B cell (primary cell): ENCODE results near the gene PTPMT1. TPM values are rescaled to one million over a fixed set of nuclear protein-coding genes. Genes with fewer than 3 reads are reported as not detected.

Experiments used
- ATAC-seq: fragments of 200-7000 bp; cut with Tn5 transposase; one replicate; pipeline ENCODE4 v1.10.0; 2021; ENCODE audit warnings: low read depth, mild to moderate bottlenecking, moderate number of reproducible peaks, moderate library complexity
- CTCF ChIA-PET: fragments of 350-600 bp; sonication (Branson Sonifier 250); formaldehyde crosslinking; loops from one replicate; lab custom pipeline; 2021; ENCODE audit warnings: antibody characterized with exemption, inconsistent platforms; lab: Charles Lee
- POLR2A ChIA-PET: fragments of 350-600 bp; sonication (Branson Sonifier 250); formaldehyde crosslinking; loops from one replicate; lab custom pipeline; 2021; ENCODE audit warnings: antibody characterized with exemption; lab: Charles Lee
- DNase-seq: peaks from one replicate; pipeline ENCODE4 v3.0.0; 2013
- H2AFZ ChIP-seq: 2 replicates; pipeline ENCODE4 v1.6.1; 2012; ENCODE audit warnings: mild to moderate bottlenecking, low read depth, low read length; ENCODE audit not compliant: insufficient read depth, poor library complexity, severe bottlenecking
- H3K27ac ChIP-seq, 2 donors: 1 replicate in 1 of 2; 2 replicates in 1 of 2; pipeline ENCODE4 v1.5.1; 2012 to 2013; ENCODE audit warnings: low read length in 2 of 2, mild to moderate bottlenecking in 2 of 2, moderate library complexity in 1 of 2
- H3K27me3 ChIP-seq, 4 experiments: fragments of 200-600 bp in 1 of 4; sonication (generic) in 1 of 4; replicated peaks in 1 of 4; 1 replicate in 2 of 4; 2 replicates in 2 of 4; pipeline versions ENCODE4 v1.6.1 to v1.7.0; 2013 to 2016; ENCODE audit warnings: low read length in 3 of 4, mild to moderate bottlenecking in 2 of 4, mixed read lengths in 1 of 4, moderate library complexity in 1 of 4; ENCODE audit not compliant: insufficient read depth in 4 of 4, control insufficient read depth in 3 of 4; ENCODE audit errors: control extremely low read depth in 1 of 4
- H3K36me3 ChIP-seq, 2 experiments: replicated peaks in 1 of 2; 1 replicate in 1 of 2; 2 replicates in 1 of 2; pipeline versions ENCODE4 v1.6.1 to v1.7.1; 2013; ENCODE audit warnings: low read length in 1 of 2; ENCODE audit not compliant: insufficient read depth in 2 of 2, control insufficient read depth in 1 of 2; ENCODE audit errors: control extremely low read depth in 1 of 2, extremely low read depth in 1 of 2
- H3K4me1 ChIP-seq, 2 donors: fragments of 200-600 bp in 1 of 2; sonication (generic) in 1 of 2; 1 replicate in 1 of 2; 2 replicates in 1 of 2; pipeline versions ENCODE4 v1.5.1 to v1.6.1; 2013 to 2017; ENCODE audit warnings: low read length in 2 of 2; ENCODE audit not compliant: control insufficient read depth in 2 of 2, insufficient read depth in 2 of 2
- H3K4me2 ChIP-seq: replicated peaks from 2 replicates; pipeline ENCODE3; 2012; ENCODE audit warnings: mild to moderate bottlenecking, low read depth, low read length; ENCODE audit not compliant: poor library complexity, severe bottlenecking
- H3K4me3 ChIP-seq, 5 experiments: fragments of 200-600 bp in 1 of 5; sonication (generic) in 1 of 5; 1 replicate in 3 of 5; 2 replicates in 2 of 5; pipeline versions ENCODE4 v1.5.1 to v1.7.0; 2011 to 2016; ENCODE audit warnings: low read length in 4 of 5, mild to moderate bottlenecking in 4 of 5, low read depth in 2 of 5, control low read depth in 1 of 5, moderate library complexity in 1 of 5; ENCODE audit not compliant: insufficient read depth in 1 of 5; ENCODE audit errors: control extremely low read depth in 1 of 5, extremely low read depth in 1 of 5
- H3K79me2 ChIP-seq: fragments of 200-600 bp; sonication (generic); one replicate; pipeline ENCODE4 v1.6.0; 2016; ENCODE audit warnings: low read length; ENCODE audit not compliant: control insufficient read depth, insufficient read depth
- H3K9ac ChIP-seq: fragments of 200-600 bp; sonication (generic); 2 replicates; pipeline ENCODE4 v1.6.1; 2017; ENCODE audit warnings: mild to moderate bottlenecking, low read length, moderate library complexity
- H3K9me3 ChIP-seq, 3 donors: one replicate each; pipeline versions ENCODE4 v1.6.1 to v1.7.1; 2013; ENCODE audit warnings: low read length in 2 of 3; ENCODE audit not compliant: control insufficient read depth in 2 of 3, insufficient read depth in 1 of 3; ENCODE audit errors: control extremely low read depth in 1 of 3
- H4K20me1 ChIP-seq: 2 replicates; pipeline ENCODE4 v1.6.0; 2012; ENCODE audit warnings: mild to moderate bottlenecking, low read length; ENCODE audit not compliant: insufficient read depth, control insufficient read depth, poor library complexity, severe bottlenecking
- H3K27ac Mint-ChIP-seq: one replicate; pipeline ENCODE4 v1.8.0; 2021; ENCODE audit warnings: mixed read lengths
- H3K27me3 Mint-ChIP-seq: one replicate; pipeline ENCODE4 v1.8.0; 2021; ENCODE audit warnings: mixed read lengths
- H3K4me1 Mint-ChIP-seq: one replicate; pipeline ENCODE4 v1.8.0; 2021; ENCODE audit warnings: mixed read lengths
- H3K4me3 Mint-ChIP-seq: one replicate; pipeline ENCODE4 v1.8.0; 2021; ENCODE audit warnings: mixed read lengths
- H3K9me3 Mint-ChIP-seq: one replicate; pipeline ENCODE4 v1.8.0; 2022; ENCODE audit warnings: mixed read lengths; ENCODE audit not compliant: insufficient read depth
- CTCF ChIP-seq: fragments of 200-600 bp; IDR thresholded peaks from one replicate; pipeline ENCODE4 v1.8.0; 2022; ENCODE audit warnings: antibody characterized with exemption, mild to moderate bottlenecking
- EZH2 ChIP-seq: IDR thresholded peaks from 2 replicates; pipeline ENCODE4 v1.6.1; 2012; ENCODE audit warnings: borderline replicate concordance, low read depth, mild to moderate bottlenecking, moderate library complexity, low read length; ENCODE audit not compliant: insufficient read depth, poor library complexity, severe bottlenecking
- WGBS: methylation state at CpG from one replicate; pipeline ENCODE4 v1.1.5; 2013; ENCODE audit warnings: missing lambda C conversion rate; ENCODE audit not compliant: insufficient coverage; 5-methylcytosine and 5-hydroxymethylcytosine counted together
- intact Hi-C: fragments of 100-400 bp; cut with micrococcal nuclease; formaldehyde crosslinking; loops from one replicate; pipeline ENCODE4 v1.10.0; 2022
- polyA plus RNA-seq: library from polyadenylated mRNA; depleted of rRNA; stranded (reverse); fragments of >200 nt; gene quantifications from 2 replicates; pipeline ENCODE4 v1.2.3, GENCODE V29; 2012
- total RNA-seq, 2 donors: library from RNA; stranded (reverse); fragments of 120-200 nt in 1 of 2; gene quantifications; 1 replicate in 1 of 2; 2 replicates in 1 of 2; pipeline versions ENCODE4 v1.2.3 to v1.2.4, GENCODE V29; 2013 to 2022

The PTPMT1 gene
- total and polyA plus RNA-seq, 2 donors (not counting 1 experiment from before 2014, with no cell fraction given) = 20.8 to 35.7 TPM

- no peak for TF ChIP-seq EZH2
- no peak for TF ChIP-seq CTCF
- peak overlapping the region; percentile 82 for H3K27ac Mint-ChIP-seq
- Histone ChIP-seq H3K79me2 (peaks cover 66% of the 10 kb centered on the region), H3K9me3 (no peaks in the 10 kb centered on the region), H2AFZ (peak overlapping the region; percentile 99), H3K27ac (peak overlapping the region; percentile 48 to 89), H3K4me1 (peaks cover 8 to 17% of the 10 kb centered on the region in 2 donors), H4K20me1 (no peaks in the 10 kb centered on the region), H3K9ac (peak overlapping the region; percentile 97), H3K27me3 (no peaks in the 10 kb centered on the region), H3K36me3 (peaks cover 0 to 14% of the 10 kb centered on the region in 2 experiments), H3K4me3 (peak overlapping the region; percentile 59 to 90 (median 83)), H3K4me2 (peak overlapping the region; percentile 99)
- peaks cover 20% of the 10 kb centered on the region for H3K4me1 Mint-ChIP-seq
- no peaks in the 10 kb centered on the region for H3K9me3 Mint-ChIP-seq
- ChIA-PET CTCF (interaction anchor here (0.7 to 2.5 kb wide), 3 partner anchors 12 to 988 kb away, joined by 3 to 19 read pairs (median 7); partner anchors contain the start of genes CELF1 and KBTBD4), POLR2A (interaction anchor here (0.6 to 1.9 kb wide), 8 partner anchors 10 to 465 kb away, joined by 4 to 18 read pairs (median 5); partner anchors contain the start of genes DDB2, KBTBD4 and NDUFS3)
- ATAC-seq = no peak
- 12% methylated on average over 14 of the region's 17 CpGs for WGBS
- no peaks in the 10 kb centered on the region for H3K27me3 Mint-ChIP-seq
- no peak for DNase-seq
- peak overlapping the region; percentile 85 for H3K4me3 Mint-ChIP-seq
- intact Hi-C loops = no loop called here
Measured at GRCh38 chr11:47566149-47566698, 825 bp downstream of the PTPMT1 start.

DNA sequence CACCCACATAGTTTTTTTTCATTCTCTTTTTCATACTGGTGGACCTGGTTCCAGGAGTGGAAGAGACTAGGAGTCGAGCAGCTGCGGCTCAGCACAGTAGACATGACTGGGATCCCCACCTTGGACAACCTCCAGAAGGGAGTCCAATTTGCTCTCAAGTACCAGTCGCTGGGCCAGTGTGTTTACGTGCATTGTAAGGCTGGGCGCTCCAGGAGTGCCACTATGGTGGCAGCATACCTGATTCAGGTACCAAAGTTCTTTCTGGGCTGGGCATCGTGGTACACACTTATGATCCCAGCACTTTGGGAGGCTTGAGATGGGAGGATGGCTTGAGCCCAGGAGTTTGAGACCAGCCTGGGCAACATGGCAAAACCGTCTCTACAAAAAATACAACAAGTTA lies 4.2 kb downstream of the PTPMT1 start:
- Mint-ChIP-seq H3K4me1 (peaks cover 18% of the 10 kb centered on the region), H3K4me3 (no peak overlapping the region), H3K27me3 (no peaks in the 10 kb centered on the region), H3K9me3 (no peaks in the 10 kb centered on the region), H3K27ac (no peak overlapping the region)
- no peak overlapping the region for H3K4me2 ChIP-seq
- H3K79me2 ChIP-seq = peaks cover 60% of the 10 kb centered on the region
- intact Hi-C loops = no loop called here
- no peaks in the 10 kb centered on the region for H3K9me3 ChIP-seq
- peaks cover 0 to 47% of the 10 kb centered on the region in 2 experiments for H3K36me3 ChIP-seq
- H4K20me1 ChIP-seq = no peaks in the 10 kb centered on the region
- no peak overlapping the region for H2AFZ ChIP-seq
- ChIA-PET CTCF (no interaction called here), POLR2A (interaction anchor here (0.6 to 1.3 kb wide), 2 partner anchors 9 to 56 kb away, joined by 3 to 6 read pairs; partner anchors contain the start of genes KBTBD4 and NDUFS3)
- no peak for TF ChIP-seq CTCF
- no peak for TF ChIP-seq EZH2
- DNase-seq (no peak), ATAC-seq (no peak)
- H3K9ac ChIP-seq = no peak overlapping the region
- H3K4me1 ChIP-seq = peaks cover 8 to 14% of the 10 kb centered on the region in 2 donors
- no peaks in the 10 kb centered on the region for H3K27me3 ChIP-seq
- H3K4me3 ChIP-seq = no peak overlapping the region
- 98% methylated on average over 6 of the region's 7 CpGs for WGBS
- no peak overlapping the region for H3K27ac ChIP-seq
